PC-3 (cell line): ENCODE data around the gene TMEM147. TPM values are rescaled to one million over a fixed set of nuclear protein-coding genes. Genes with fewer than 3 reads are reported as not detected.
A peak's percentile ranks its signal among the peaks of the same experiment; 100 is the strongest.

ENCODE experiments used
- ATAC-seq: fragments of 200-7000 bp; cut with Tn5 transposase; 2 replicates; pipeline ENCODE4 v1.9.1; 2020; ENCODE audit warnings: mild to moderate bottlenecking, moderate library complexity
- BruUV-seq: library from RNA; stranded (reverse); fragments of 400-500 nt; replicated peaks from 2 replicates; lab custom pipeline; 2021; lab: Mats Ljungman, UMichigan
- CTCF ChIA-PET: fragments of 300-600 bp; sonication (Branson Sonifier 250); formaldehyde crosslinking; loops from one replicate; lab custom pipeline; 2022; ENCODE audit warnings: antibody characterized with exemption; lab: Charles Lee
- POLR2A ChIA-PET: fragments of 300-600 bp; sonication (Branson Sonifier 250); formaldehyde crosslinking; loops from one replicate; lab custom pipeline; 2022; ENCODE audit warnings: antibody characterized with exemption; ENCODE audit not compliant: unreplicated experiment; lab: Charles Lee
- DNase-seq: peaks from one replicate; pipeline ENCODE4 v3.0.0-alpha.2; 2015
- H2AFZ ChIP-seq: fragments of 300-600 bp; sonication (generic); 2 replicates; pipeline ENCODE4 v1.6.0; 2016; ENCODE audit warnings: antibody characterized with exemption, low read length
- H3F3A ChIP-seq: fragments of 300-600 bp; sonication (generic); one replicate; pipeline ENCODE4 v1.6.0; 2017; ENCODE audit warnings: antibody characterized with exemption, low read length, control low read depth, mild to moderate bottlenecking; ENCODE audit not compliant: unreplicated experiment
- H3K27ac ChIP-seq: fragments of 300-600 bp; sonication (generic); 2 replicates; pipeline ENCODE4 v1.5.1; 2016; ENCODE audit warnings: mild to moderate bottlenecking, low read length
- H3K27me3 ChIP-seq: fragments of 300-600 bp; sonication (generic); 2 replicates; pipeline ENCODE4 v1.6.1; 2016; ENCODE audit warnings: low read length, mixed read lengths
- H3K36me3 ChIP-seq: fragments of 300-600 bp; sonication (generic); 2 replicates; pipeline ENCODE4 v1.6.1; 2016; ENCODE audit warnings: low read depth, mixed run types, low read length, mixed read lengths
- H3K4me1 ChIP-seq: fragments of 300-600 bp; sonication (generic); 2 replicates; pipeline ENCODE4 v1.5.1; 2016; ENCODE audit warnings: low read length; ENCODE audit not compliant: insufficient read depth
- H3K4me2 ChIP-seq: fragments of 300-600 bp; sonication (generic); 2 replicates; pipeline ENCODE4 v1.6.0; 2016; ENCODE audit warnings: low read length
- H3K4me3 ChIP-seq: fragments of 300-600 bp; sonication (generic); 2 replicates; pipeline ENCODE4 v1.5.1; 2016; ENCODE audit warnings: mild to moderate bottlenecking, low read length, mixed read lengths
- H3K79me2 ChIP-seq: fragments of 300-600 bp; sonication (generic); 2 replicates; pipeline ENCODE4 v1.6.1; 2017; ENCODE audit warnings: low read length, mixed read lengths
- H3K9ac ChIP-seq: fragments of 300-600 bp; sonication (generic); 2 replicates; pipeline ENCODE4 v1.6.0; 2016; ENCODE audit warnings: mild to moderate bottlenecking, low read length
- H3K9me2 ChIP-seq: fragments of 300-600 bp; sonication (generic); replicated peaks from 2 replicates; pipeline ENCODE4 v1.6.1; 2016; ENCODE audit warnings: mixed run types, low read length, mixed read lengths
- H3K9me3 ChIP-seq: fragments of 300-600 bp; sonication (generic); 2 replicates; pipeline ENCODE4 v1.6.1; 2016; ENCODE audit warnings: low read length, mixed read lengths
- H4K20me1 ChIP-seq: fragments of 300-600 bp; sonication (generic); 2 replicates; pipeline ENCODE4 v1.6.1; 2016; ENCODE audit warnings: low read length, mixed read lengths
- EZH2 ChIP-seq: fragments of 300-600 bp; sonication (generic); IDR thresholded peaks from one replicate; pipeline ENCODE4 v1.6.1; 2017; ENCODE audit warnings: antibody characterized with exemption, mild to moderate bottlenecking, low read length; ENCODE audit not compliant: unreplicated experiment
- EZH2phosphoT487 ChIP-seq: fragments of 300-600 bp; sonication (generic); IDR thresholded peaks from 2 replicates; pipeline ENCODE4 v1.6.1; 2018; ENCODE audit warnings: mild to moderate bottlenecking, antibody characterized with exemption, low read length, borderline replicate concordance
- intact Hi-C: fragments of 100-400 bp; cut with micrococcal nuclease; formaldehyde crosslinking; loops from 2 replicates; pipeline ENCODE4 v1.9.0; 2023
- total RNA-seq: library from RNA; depleted of rRNA; stranded (reverse); fragments of >200 nt; gene quantifications from 2 replicates; pipeline ENCODE4 v1.2.3, GENCODE V29; 2014
- TF ChIP-seq, protein P1 (sequence below): fragments of 300-600 bp; sonication (generic); conservative IDR thresholded peaks from 2 replicates; pipeline ENCODE4 v1.5.1; 2017; ENCODE audit warnings: antibody characterized with exemption, low read depth, mild to moderate bottlenecking, low read length

Gene TMEM147
- total RNA-seq, 1 experiment from 2014 or later: 206 TPM

- Histone ChIP-seq H2AFZ (no peak overlapping the region), H3K4me1 (peaks cover 13% of the 10 kb centered on the region; the same call in 1 of the 2 replicates), H3K79me2 (peaks cover 25% of the 10 kb centered on the region), H3K9ac (no peak overlapping the region), H3K27me3 (no peaks in the 10 kb centered on the region), H4K20me1 (no peaks in the 10 kb centered on the region), H3K36me3 (no peaks in the 10 kb centered on the region), H3K9me3 (no peaks in the 10 kb centered on the region), H3K4me2 (no peak overlapping the region), H3K27ac (no peak overlapping the region), H3F3A (no peaks in the 10 kb centered on the region), H3K9me2 (no peaks in the 10 kb centered on the region), H3K4me3 (no peak overlapping the region)
- BruUV-seq: no TSS peak
- no peak for ATAC-seq
- TF ChIP-seq EZH2 (no peak), EZH2phosphoT487 (no peak)
- TF ChIP-seq, protein P1, sequence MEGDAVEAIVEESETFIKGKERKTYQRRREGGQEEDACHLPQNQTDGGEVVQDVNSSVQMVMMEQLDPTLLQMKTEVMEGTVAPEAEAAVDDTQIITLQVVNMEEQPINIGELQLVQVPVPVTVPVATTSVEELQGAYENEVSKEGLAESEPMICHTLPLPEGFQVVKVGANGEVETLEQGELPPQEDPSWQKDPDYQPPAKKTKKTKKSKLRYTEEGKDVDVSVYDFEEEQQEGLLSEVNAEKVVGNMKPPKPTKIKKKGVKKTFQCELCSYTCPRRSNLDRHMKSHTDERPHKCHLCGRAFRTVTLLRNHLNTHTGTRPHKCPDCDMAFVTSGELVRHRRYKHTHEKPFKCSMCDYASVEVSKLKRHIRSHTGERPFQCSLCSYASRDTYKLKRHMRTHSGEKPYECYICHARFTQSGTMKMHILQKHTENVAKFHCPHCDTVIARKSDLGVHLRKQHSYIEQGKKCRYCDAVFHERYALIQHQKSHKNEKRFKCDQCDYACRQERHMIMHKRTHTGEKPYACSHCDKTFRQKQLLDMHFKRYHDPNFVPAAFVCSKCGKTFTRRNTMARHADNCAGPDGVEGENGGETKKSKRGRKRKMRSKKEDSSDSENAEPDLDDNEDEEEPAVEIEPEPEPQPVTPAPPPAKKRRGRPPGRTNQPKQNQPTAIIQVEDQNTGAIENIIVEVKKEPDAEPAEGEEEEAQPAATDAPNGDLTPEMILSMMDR: no peak
- ChIA-PET CTCF (no interaction called here), POLR2A (no interaction called here)
- intact Hi-C loops: loop anchor here (5.0 kb wide), 1 partner anchor 240 kb away; the partner anchor contains the start of gene USF2
- DNase-seq: no peak
Measured at GRCh38 chr19:35507561-35507960, 37.9 kb upstream of the TMEM147 start.

GRCh38 chr19:35508129-35508528, 37.3 kb upstream of the TMEM147 start:
- no peaks in the 10 kb centered on the region for H4K20me1 ChIP-seq
- no peaks in the 10 kb centered on the region for H3K36me3 ChIP-seq
- no peak overlapping the region for H3K27ac ChIP-seq
- peak overlapping the region; percentile 93; the same call in 1 of the 2 replicates for H3K9ac ChIP-seq
- BruUV-seq: no TSS peak
- no peaks in the 10 kb centered on the region for H3K9me3 ChIP-seq
- H3K9me2 ChIP-seq: no peaks in the 10 kb centered on the region
- TF ChIP-seq, protein P1: no peak
- no peak for TF ChIP-seq EZH2
- peaks cover 13% of the 10 kb centered on the region; the same call in 1 of the 2 replicates for H3K4me1 ChIP-seq
- ChIA-PET CTCF (no interaction called here), POLR2A (no interaction called here)
- no peaks in the 10 kb centered on the region for H3K27me3 ChIP-seq
- intact Hi-C loops: loop anchor here (5.0 kb wide), 1 partner anchor 241 kb away; the partner anchor contains the start of gene USF2
- H3K4me3 ChIP-seq: peak overlapping the region; percentile 96; the same call in 1 of the 2 replicates
- H3K79me2 ChIP-seq: peaks cover 25% of the 10 kb centered on the region
- peak overlapping the region; percentile 86 for H3K4me2 ChIP-seq
- ATAC-seq: no peak
- H3F3A ChIP-seq: no peaks in the 10 kb centered on the region
- H2AFZ ChIP-seq: no peak overlapping the region
- no peak for DNase-seq

GRCh38 chr19:35509018-35509652, 36.3 kb upstream of the TMEM147 start:
- H2AFZ ChIP-seq: peak overlapping the region; percentile 92
- H3K9me3 ChIP-seq: no peaks in the 10 kb centered on the region
- no peaks in the 10 kb centered on the region for H3K36me3 ChIP-seq
- no peaks in the 10 kb centered on the region for H3K9me2 ChIP-seq
- DNase-seq: peak; percentile 67
- peak overlapping the region; percentile 77 for H3K27ac ChIP-seq
- POLR2A ChIA-PET: interaction anchor here (0.7 kb wide), 1 partner anchor 17 kb away, joined by 3 read pairs; no protein-coding TSS in a partner anchor
- no peaks in the 10 kb centered on the region for H3F3A ChIP-seq
- peaks cover 13% of the 10 kb centered on the region; the same call in 1 of the 2 replicates for H3K4me1 ChIP-seq
- no TSS peak for BruUV-seq
- CTCF ChIA-PET: no interaction called here
- ATAC-seq: peak; percentile 67
- H3K9ac ChIP-seq: peak overlapping the region; percentile 93
- no peaks in the 10 kb centered on the region for H3K27me3 ChIP-seq
- H3K4me2 ChIP-seq: peak overlapping the region; percentile 86
- H4K20me1 ChIP-seq: no peaks in the 10 kb centered on the region
- TF ChIP-seq, protein P1: no peak
- TF ChIP-seq EZH2 (no peak), EZH2phosphoT487 (no peak)
- H3K4me3 ChIP-seq: peak overlapping the region; percentile 96
- H3K79me2 ChIP-seq: peaks cover 25% of the 10 kb centered on the region
- intact Hi-C loops: loop anchor here (5.0 kb wide), 1 partner anchor 242 kb away; the partner anchor contains the start of gene USF2
